ENCODE results near the gene VEPH1.
"Not testable (repeated sequence)": the region's sequence is repeated elsewhere in the genome, so short reads cannot be mapped to it uniquely, and the experiment has no call there.

The VEPH1 gene

GRCh38 chr3:157387708-157388435 lies 115.3 kb downstream of the VEPH1 start:
- no peak for DNase-seq (ENCODE audit: low spot score)

DNA sequence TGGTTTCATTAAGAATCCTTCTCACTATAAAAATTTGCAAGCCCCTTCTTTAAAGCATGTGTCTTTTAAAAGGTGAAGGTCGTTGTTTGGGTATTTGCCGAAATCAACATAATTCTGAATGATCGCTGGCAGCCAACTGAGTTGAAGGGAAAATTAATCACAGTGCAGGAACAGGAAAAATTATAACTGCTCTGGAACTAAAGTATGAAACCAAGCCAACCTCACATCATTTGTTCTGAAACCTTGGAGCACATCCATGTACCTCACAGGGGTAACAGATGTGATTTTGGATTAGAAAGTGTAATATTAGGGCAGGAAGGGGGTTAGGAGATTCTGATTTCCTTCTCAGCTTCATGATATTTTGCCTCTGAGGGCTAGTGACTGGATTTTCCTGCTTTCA lies 118.7 kb downstream of the VEPH1 start:
- no peak for DNase-seq (ENCODE audit: low spot score)

DNA sequence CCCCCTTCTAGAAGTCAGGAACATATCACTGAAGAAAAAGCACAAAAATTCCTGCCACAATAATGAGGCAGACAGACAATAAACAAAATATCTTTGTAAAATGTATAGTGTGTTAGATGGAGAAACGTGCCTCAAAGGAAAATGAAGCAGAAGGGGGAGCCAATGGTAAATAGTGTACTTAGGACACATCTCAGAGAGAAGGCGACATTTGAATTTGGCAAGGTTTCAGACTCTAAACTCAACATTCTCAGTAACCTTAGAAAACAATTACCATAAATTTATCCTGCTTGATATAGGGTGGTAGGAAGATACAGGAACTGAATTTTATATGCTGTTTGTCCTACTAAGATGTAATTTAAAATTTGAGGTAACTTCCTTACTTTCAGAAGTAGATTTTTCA lies 119.2 kb downstream of the VEPH1 start:
- DNase-seq (ENCODE audit: low spot score), result no peak

DNA sequence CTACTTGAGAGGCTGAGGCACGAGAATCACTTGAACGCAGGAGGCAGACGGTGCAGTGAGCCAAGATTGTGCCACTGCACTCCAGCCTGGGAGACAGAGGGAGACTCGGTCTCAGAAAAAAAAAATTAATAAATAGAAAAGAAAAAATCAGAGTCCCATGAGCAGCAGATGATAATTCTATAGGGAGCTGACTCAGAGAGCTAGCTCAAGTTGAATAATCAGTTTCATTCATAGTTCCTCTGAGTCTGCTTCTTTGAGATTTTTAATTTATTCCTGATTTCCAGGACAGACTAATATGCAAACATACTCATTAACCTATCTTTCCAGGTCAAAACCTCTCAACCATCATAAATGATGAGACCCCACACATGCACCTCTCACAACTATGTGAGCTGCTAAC lies 121.6 kb downstream of the VEPH1 start:
- DNase-seq (ENCODE audit: low spot score), result no peak

GRCh38 chr3:157379525-157380140 lies 123.6 kb downstream of the VEPH1 start:
- no peak for DNase-seq (ENCODE audit: low spot score)

DNA sequence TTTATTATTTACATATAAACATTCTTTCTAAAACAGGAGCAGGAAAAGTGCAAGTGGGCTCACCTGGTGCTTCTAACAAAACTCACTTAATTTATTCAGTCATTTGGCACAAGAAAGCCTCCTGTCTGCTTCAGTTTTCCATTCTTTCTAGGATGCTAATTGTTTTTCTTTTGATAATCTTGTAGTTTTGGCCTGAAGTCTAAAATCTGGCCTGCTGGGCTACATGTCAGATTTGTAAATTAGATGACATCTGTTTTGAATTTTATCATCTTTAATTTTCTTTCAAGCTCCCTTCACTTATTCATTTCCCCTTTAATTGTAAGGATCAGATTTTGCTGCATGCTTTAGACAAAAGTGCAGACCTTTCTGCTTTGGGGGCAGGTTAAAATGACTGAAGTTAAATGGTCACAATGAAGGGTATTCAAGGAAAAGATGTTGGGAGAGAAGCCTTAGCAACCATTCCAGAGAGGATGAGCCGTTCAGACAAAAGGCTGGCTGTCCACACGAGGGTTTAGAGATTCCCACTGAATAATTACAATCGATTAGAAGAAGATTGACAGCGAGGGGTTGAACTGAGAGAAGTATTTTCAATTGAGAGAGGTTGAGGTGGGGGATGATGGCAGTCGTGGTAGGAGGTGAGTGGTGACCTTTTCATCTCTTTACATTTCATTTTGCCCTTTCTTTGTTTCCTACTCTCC lies 126.5 kb downstream of the VEPH1 start:
- no peak for DNase-seq (ENCODE audit: low spot score)

- no peak for DNase-seq (ENCODE audit: low spot score)
These were observed 127.8 kb downstream of the VEPH1 start for GRCh38 chr3:157375342-157375986.

- no peak for DNase-seq (ENCODE audit: low spot score)
These were observed 128.3 kb downstream of the VEPH1 start for GRCh38 chr3:157374933-157375332.

DNA sequence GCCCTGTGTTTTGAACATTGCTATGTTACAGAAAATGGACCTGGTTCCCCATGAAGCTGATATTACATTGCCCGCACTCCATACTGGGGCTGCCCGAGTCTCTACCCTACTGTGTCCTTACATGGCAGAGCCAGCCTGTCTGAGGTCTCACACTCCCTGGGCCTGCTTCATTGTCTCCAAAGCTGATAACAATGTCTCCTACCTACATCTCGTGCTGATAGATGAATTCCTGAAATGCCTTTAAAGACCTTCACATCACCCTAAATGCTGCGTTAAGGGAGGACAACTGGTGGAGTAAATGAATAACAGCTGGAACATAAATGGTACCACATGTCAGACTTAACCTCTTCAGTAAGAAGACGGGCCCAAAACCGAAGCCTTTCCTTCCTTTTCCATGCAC lies 129.4 kb downstream of the VEPH1 start:
- no peak for DNase-seq (ENCODE audit: low spot score)

GRCh38 chr3:157370867-157371266 lies 132.3 kb downstream of the VEPH1 start:
- DNase-seq (ENCODE audit: low spot score), result no peak

- DNase-seq (ENCODE audit: low spot score), result no peak
These were observed 133.3 kb downstream of the VEPH1 start for GRCh38 chr3:157369727-157370421.

- no peak for DNase-seq (ENCODE audit: low spot score)
These were observed 135.0 kb downstream of the VEPH1 start for GRCh38 chr3:157368171-157368570.

DNA sequence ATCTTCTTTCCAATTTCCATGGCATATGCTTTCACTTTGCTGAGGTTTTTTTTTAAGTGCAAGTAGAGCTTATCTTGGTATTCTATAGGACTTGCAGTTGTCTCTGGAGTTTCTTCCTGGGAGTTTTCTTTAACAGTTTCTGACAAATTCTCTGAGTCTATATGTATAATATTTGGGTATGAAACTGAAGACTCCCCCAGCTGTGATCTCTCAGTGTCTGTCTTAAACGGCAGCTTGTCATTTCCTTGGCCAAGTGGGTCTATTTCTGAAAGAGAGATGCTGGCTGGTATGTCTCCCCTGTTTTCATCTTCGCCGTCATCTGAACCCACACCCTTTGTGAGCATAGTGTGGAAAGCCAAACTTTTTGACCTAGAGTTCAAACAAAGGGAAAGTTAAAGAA lies 139.8 kb downstream of the VEPH1 start:
- DNase-seq (ENCODE audit: low spot score), result no peak

DNA sequence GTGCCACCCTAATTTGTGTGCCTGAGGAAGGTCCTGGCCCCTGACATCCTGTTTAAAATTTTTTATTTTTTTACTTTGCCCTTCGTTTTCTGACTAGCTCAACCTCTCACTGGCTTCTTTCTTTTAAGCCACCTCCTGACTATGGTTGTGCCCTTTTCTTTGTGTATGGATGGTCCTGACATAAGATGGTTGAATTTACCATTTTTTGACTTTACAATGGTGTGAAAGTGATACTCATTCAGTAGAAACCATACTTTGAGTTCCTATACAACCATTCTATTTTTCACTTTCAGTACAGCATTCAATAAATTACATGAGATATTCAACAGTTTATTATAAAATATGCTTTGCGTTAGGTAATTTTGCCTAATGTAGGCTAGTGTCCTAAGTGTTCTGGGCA lies 140.9 kb downstream of the VEPH1 start:
- DNase-seq (ENCODE audit: low spot score), result no peak

GRCh38 chr3:157360044-157360443 lies 143.2 kb downstream of the VEPH1 start:
- no peak for DNase-seq (ENCODE audit: low spot score)

DNA sequence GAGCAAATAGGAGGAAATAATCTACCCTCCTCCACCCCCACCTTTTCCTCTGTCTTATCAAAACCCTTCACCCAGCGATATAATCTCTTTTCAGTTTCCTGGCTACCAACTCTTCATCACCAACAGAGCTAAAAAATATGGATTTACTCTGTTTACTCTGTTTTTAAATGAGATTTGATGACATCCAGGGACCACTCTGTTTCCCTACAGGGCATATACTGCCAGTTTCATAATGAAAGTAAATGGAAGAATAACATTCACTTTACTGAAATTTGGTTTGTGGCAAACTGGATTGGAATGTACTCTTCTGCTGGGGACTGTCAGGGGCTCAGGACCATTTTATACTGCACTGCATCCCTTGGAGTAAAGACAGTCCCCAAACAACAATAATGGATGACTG lies 146.7 kb downstream of the VEPH1 start:
- DNase-seq (ENCODE audit: low spot score), result no peak

GRCh38 chr3:157355276-157355675 lies 147.9 kb downstream of the VEPH1 start:
- no peak for DNase-seq (ENCODE audit: low spot score)

DNA sequence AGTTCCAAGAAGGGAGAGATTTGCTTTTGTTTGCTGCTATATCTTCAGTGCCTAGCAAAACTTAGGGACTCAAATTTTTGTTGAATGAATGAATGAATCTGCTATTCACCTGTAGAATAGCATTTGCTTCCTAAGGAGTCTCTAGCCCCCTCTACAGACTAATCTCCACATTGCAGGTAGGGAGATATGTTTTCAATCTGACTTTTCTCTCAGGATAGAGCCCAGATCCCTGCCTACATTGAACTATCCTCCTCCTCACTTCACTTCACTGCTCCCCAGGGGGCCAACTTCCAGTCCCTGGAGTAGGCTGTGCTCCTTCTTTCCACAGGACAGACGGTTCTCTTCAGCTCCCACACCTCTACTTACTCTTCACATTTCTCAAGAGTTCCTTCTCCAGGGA lies 148.5 kb downstream of the VEPH1 start:
- no peak for DNase-seq (ENCODE audit: low spot score)

DNA sequence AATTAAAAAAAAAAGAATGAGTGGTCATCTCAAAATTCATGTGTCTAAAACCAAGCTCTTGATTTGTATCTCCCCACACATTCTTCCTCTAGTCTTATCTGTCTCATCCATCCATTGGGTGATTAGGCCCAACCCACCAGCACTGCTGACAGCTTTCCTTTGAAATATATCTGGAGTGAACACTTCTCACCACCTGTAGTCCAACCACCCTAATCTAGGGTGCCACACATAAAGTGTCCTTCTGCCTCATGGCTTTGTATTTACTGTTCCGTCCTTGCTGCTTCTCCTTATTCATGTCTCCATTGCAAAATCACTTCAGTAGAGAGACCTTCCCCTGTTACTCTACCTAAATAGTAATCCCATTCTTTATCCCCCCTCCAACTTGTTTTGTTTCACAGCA lies 149.0 kb downstream of the VEPH1 start:
- DNase-seq (ENCODE audit: low spot score), result no peak

GRCh38 chr3:157353652-157354051 lies 149.6 kb downstream of the VEPH1 start:
- DNase-seq (ENCODE audit: low spot score), result no peak

DNA sequence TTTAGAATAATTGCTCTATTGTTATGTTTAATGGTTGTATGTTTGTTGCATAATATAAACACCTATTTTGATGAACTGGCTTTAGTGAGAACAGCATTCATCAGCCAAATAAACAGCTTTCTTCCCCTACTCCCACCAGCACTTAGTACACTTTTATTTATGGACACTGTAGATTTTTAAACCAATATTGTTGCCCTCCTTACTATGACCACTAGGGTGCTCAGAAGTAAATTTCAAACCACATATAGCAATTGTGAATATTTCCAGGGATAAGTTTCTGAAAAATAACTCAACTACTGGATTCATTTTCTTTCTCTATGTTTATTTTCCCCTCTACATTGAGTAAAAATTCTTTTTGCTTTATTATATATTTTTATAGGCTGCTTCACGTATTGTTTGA lies 151.2 kb downstream of the VEPH1 start:
- DNase-seq (ENCODE audit: low spot score), result no peak

GRCh38 chr3:157350651-157351050 lies 152.6 kb downstream of the VEPH1 start:
- not testable (repeated sequence) for DNase-seq (ENCODE audit: low spot score)
